GM21619 (cell line): ENCODE measurements around the gene TEX261.
"Not testable (repeated sequence)": the region's sequence is repeated elsewhere in the genome, so short reads cannot be mapped to it uniquely, and the experiment has no call there.

Source experiments
- ATAC-seq: cut with Tn5 transposase; IDR thresholded peaks from one replicate; pipeline ENCODE4 v1.9.1; 2021; ENCODE audit not compliant: unreplicated experiment

TEX261 gene

DNA sequence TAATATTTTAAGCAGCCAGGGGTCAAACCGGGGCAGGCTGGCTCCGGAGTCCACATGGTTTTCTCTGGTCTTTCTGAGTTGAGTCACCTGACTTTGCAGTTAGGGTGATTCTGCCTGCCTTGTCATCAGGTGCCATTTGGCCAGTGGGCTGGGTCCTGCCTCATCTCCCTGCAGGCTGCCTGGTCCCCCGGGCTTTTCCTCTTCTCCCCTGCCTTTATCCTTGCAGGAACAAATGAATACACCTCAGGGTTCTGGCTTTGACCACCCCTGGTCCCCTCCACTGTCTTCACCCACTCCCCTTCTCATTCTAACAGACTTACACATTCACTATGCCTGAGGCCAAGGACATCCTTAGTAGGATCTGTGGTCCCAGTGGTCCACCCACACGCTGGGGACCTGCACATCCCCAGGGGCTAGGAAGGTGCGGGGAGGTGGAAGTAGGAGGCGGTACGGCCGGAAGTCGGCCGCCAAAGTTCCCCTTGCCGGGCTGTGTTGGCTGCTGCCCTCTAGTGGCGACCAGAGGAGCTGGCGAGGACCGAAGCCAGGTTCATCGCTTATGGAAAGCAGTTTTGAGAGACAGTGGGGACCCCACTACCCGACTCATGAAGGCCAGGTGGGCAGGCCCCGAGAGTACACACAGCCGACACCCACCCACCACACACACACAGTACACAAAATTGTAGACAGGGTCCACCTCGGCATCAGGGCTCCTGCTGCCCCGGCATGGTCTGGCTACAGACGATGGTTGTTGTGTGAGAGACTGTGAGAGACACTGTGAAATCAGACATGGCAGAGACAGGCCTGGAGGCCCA, 6.3 kb upstream of the TEX261 start:
- ATAC-seq: peak; percentile 97

GRCh38 chr2:70999931-71000330, 5.3 kb upstream of the TEX261 start:
- ATAC-seq: not testable (repeated sequence)

DNA sequence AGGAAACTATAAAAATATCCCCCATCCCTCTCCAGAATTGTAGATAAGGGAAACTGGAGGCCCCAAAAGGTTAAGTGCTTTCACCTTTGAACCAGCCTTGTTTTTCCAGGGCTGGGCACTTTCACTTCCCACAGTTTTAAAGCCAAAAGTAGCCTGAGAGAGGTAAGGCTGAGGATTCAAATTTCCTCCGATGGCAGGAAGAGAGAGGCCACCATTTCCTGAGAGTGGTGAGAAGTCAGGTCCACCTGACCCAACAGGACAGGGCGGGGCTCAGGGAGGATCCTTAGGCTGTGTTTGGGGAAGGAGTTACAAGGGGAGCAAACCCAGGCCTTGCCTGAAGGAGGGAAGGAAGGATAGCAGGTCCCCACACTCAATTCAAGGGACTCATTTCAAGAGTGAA, 4.7 kb upstream of the TEX261 start:
- ATAC-seq: no peak

GRCh38 chr2:70998885-70999284, 4.2 kb upstream of the TEX261 start:
- not testable (repeated sequence) for ATAC-seq

GRCh38 chr2:70995426-70995729, 705 bp upstream of the TEX261 start:
- ATAC-seq: peak; percentile 43

- ATAC-seq: peak; percentile 18
These were observed 519 bp downstream of the TEX261 start for GRCh38 chr2:70994009-70994698.

DNA sequence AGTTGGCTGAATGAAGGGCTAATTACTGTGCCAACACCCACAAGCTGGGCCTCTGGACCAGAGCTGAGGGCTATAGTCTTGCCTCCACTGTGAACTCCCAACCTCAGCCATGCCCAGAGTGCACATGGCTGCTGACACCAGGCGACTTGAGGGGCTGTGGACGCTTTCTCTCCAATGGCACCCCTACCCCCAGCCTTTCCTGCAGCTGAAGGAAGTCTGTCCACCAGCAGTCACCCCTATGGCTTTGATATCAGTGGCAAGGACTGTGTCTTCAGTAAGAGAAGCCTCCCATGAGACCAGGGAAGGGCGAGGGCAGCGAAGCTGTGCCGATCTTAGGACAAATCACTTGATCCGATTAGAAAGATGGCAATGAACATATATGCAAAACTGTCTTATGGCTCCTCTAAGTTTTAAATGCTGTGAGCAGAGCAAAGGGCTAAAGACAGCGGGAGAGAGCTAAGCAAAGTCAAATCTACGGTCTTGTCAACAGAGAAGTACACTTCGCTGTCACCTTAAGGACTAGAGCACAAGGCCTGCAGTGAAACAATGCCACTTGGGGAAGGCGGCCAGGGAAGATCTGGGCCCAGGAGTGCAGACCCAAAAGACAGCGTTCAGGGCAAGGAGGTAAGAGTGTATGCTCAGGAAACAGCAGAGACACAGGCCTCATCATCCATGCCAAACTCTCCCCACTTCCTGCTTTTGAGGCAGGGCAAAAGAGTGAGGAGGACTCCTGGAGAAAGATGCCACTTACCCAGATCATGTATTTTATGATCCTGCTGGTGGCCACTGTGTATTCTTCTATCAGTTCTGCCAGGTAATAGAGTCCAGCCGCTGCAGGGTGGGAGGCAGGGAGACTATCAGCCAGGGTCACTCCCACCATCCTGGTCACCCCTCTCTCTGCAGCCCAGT, 1.5 kb downstream of the TEX261 start:
- no peak for ATAC-seq

DNA sequence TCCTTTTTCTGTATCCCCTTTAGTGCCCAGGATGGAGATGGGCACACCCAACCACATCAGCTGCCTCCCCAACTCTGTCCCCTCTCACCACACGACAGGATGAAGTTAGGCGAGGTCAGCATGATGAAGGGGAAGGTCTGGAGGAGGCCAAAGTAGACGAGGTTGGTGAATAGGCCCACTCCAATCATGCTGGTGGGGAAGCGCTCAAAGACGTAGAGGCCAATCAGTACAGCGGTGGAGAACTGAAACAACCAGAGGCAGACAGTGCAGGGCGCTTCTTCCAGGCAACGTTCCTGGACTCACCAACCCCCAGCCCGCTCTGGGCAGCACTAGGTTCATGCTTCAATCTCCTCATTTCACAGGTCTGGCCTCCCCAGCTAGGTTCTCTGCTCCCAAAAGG, 2.9 kb downstream of the TEX261 start:
- no peak for ATAC-seq

- ATAC-seq: no peak
These were observed 3.5 kb downstream of the TEX261 start for GRCh38 chr2:70991142-70991541.

GRCh38 chr2:70990216-70990615, 4.5 kb downstream of the TEX261 start:
- ATAC-seq: no peak

DNA sequence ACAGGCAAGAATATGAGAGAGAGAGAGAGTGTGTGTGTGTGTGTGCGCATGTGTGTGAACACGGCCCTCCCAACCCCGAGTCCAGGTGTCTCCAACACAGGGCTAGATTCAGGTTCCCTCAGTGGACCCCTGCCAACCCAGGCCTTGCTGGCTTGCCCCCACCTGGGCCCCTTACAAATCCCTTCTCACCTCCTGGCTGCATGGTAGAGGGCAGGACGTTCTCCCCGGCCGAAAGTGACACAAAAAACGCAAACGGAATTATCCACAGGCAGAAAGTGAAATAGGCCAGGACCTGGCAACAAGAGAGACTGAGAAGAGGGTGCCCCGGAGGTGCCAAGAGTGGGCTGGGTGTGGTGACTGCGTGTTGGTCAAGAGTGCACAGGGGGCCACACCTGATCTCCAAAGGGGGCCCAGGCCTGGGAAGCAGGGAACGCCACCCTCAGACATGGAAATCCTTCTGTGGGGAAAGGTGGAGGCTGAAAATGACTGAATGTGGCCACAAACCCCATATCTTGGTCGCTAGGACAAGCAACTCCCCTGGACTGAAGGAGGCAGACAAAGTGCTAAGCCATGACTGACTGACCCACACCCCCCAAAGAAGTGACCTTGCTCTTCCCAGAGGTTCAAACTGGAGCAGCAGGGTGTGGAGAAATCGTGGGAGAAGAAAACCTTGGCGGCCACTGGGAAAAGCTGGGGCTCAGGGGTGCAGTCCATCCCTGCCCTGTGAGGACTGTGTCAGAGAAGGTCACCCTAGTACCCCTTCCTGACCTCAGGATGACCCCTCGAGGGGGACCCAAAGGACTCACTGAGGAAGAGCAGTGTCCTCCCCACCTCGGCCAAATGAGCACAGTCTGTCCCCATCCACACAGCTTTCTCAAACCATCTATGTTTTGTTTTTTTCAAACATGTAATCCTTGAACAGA, 5.7 kb downstream of the TEX261 start:
- ATAC-seq: no peak

DNA sequence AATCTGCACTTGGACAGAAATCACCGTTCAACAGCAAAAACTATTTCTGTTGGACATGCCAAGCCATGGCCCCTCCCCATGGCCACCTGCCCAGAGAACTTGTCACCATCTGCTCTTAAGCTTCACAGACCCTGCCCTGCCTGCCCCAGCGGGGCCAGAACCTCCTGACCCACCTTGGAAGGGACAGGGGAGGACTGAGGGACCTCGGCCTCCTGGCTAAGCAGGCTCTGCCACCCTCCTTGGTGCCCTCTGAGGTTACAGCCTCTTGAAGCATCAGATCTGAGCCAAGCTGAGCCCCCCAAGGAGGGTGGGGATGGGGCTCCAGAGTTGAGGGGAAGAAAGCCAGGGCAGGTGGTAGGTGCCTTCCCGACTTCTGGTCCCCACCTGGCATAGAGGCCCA, 6.5 kb downstream of the TEX261 start:
- ATAC-seq: no peak

DNA sequence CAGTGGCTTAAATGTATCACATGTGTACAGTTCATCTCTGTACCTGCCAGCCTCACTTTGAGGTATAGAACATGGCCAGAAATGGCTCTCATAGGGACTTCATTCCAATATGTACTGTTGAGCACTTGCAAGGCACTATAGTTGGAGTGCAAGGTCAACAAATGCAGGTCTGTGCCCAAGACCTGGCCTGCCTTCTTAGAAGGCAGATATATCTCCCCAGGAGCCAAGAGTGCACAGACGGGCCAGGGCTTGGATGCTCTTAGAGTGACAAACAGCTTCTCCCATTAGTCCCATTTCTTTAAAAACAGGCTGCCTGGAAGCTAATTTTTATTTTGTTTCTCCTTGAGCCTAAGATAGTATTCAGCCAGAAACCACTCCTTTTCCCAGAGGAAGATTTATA, 7.3 kb downstream of the TEX261 start:
- ATAC-seq: no peak

DNA sequence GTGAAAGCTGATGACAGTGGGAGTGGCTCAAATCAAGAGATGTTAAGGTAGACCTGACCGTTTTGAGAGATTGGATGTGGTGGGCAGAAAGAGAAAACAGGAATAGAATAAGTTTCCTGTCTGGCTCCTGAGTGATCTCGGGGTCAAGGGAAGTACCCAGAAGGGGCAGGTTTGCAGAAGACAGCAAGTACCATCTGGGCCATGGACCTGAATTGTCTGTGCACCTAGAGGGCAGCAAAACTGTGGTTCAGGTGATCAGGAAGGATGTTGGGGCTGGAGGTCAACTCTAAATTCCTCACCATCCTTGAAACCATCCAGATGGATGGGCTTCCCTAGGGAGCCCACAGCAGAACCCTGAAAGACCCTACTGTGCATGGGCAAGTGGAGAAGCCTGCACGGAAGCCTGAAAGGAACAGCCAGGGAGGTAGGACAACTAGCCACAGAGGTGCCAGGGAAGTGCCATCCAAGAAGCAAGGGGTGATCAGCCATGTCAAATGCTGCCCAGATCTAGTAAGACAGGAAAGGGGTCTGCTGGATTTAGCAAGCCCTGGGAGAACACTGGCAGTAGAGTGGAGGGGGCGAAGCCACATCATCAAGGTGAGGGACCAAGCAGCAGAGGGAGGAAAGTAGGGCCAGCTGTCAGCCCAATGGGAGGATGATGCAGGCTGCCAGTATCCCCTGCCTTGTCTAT, 8.0 kb downstream of the TEX261 start:
- no peak for ATAC-seq

DNA sequence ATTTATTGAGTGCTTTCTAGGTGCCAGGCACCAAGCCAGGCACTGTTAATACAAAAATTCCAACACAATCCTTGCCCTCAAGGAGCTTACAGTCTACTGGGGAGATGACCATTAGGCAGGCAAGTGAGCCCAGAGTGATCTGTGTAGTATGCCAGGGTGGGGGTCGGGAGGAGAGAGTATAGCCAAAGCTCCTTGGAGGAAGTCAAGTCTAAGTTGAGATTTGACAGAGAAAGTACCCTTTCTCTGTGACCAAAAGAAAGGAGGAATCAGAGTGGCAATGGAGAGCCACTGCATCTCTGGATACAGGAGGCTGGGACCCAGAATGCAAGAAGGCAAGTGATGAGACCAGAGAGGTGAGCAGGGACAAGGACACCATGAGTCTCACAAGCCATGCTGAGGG, 8.7 kb downstream of the TEX261 start:
- ATAC-seq: no peak

GRCh38 chr2:70985283-70985688, 9.4 kb downstream of the TEX261 start:
- no peak for ATAC-seq

DNA sequence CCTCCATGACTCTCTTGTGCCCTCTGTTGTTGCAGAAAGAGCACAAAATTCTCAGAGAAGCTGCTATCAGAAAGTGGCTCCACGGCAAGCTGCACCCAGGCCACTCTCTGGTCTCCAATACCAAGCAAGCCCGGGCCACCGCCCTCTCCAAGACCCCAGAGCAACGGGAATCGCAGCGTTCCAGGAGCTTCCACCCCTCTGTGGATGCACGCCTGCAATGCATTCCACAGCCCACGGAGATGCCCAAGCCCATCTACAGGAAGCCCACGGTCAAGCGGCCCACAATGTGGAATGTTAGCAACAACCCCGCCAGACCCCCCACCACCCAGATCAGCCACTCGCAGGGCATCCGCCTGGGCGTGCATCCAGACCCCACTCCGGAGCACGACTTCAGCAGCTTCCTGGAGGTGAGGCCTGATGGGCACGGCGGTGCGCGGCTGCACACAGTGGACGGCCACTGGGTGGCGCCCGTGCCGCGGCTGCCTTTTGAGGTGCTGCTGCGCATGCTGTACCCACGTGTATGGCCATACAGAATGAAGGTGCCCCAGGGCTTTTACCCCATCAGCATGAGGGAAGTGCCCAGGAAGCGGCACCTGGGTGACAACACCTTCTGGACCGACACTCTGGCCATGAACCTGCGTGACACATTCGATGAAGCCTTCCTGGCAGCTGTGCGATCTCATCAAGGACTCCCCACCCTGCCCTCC, 9.9 kb downstream of the TEX261 start:
- ATAC-seq: peak; percentile 95

GRCh38 chr2:70984228-70984575, 10.5 kb downstream of the TEX261 start:
- no peak for ATAC-seq

DNA sequence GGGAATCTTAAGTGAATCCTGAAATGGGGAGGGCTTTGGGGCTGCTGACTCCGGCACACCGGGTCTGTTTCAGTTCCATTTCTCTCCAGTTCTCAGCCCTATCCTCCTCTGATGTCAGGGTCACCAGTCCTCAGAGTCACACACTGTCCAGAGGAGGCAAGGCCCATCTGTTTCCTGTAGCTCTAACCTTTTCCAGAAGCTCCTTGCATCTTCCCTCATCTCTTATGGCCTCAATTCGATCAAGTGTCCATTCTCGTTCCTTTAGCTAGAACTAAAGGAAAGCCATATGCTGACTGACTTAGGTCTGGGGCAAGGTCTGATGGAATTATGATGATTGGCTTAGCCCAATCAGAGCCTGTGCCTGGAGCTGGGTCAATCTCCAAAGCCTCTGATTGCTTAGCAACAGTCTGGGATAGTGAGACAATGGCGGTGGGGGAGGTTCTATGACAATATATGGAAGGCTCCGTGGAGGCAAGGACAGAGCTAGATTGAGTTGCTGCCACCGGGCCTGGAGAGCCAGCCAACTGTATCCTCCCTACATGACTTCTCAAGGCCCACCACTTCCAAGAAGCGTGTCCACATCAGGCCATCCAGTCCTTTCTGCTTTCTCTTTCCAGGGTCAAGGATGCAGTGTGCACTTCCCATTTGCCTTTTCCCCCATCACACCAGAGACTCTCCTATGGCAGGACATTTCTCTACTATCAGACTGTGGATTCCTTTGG, 11.0 kb downstream of the TEX261 start:
- ATAC-seq: no peak
